Measurements from ENCODE around the gene ATP8B3.

DNA sequence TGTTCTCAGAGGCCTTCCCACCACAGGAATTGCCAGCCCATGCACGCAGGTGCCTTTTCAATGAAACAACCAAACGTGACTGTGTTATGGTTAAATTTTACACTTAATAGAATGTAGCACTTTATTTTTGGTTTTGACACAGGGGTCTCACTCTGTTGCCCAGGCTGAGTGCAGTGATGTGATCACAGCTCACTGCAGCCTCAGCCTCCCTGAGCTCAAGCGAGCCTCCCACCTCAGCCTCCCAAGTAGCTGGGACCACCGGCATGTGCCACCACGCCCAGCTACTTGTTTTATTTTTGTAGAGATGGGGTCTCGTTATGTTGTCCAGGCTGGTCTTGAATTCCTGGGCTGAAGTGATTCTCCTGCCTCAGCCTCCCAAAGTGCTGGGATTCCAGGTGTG is 7.2 kb downstream of the ATP8B3 start:
- TF ChIP-seq, protein P1, sequence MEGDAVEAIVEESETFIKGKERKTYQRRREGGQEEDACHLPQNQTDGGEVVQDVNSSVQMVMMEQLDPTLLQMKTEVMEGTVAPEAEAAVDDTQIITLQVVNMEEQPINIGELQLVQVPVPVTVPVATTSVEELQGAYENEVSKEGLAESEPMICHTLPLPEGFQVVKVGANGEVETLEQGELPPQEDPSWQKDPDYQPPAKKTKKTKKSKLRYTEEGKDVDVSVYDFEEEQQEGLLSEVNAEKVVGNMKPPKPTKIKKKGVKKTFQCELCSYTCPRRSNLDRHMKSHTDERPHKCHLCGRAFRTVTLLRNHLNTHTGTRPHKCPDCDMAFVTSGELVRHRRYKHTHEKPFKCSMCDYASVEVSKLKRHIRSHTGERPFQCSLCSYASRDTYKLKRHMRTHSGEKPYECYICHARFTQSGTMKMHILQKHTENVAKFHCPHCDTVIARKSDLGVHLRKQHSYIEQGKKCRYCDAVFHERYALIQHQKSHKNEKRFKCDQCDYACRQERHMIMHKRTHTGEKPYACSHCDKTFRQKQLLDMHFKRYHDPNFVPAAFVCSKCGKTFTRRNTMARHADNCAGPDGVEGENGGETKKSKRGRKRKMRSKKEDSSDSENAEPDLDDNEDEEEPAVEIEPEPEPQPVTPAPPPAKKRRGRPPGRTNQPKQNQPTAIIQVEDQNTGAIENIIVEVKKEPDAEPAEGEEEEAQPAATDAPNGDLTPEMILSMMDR (IDR thresholded peaks at IDR 0.05; ENCODE audit: insufficient read depth, low read depth, low read length): no peak
- no peak for TF ChIP-seq EZH2 (IDR thresholded peaks at IDR 0.05; ENCODE audit: insufficient read depth, low read length)
